ENCODE results near the gene REC8. TPM values are rescaled to one million over a fixed set of nuclear protein-coding genes. Genes with fewer than 3 reads are reported as not detected.

The REC8 gene
- total and polyA plus RNA-seq, 2 of the 13 experiments (the other 11 are each of a cell fraction or from before 2014, with no cell fraction given) = 3.4 to 14.7 TPM

DNA sequence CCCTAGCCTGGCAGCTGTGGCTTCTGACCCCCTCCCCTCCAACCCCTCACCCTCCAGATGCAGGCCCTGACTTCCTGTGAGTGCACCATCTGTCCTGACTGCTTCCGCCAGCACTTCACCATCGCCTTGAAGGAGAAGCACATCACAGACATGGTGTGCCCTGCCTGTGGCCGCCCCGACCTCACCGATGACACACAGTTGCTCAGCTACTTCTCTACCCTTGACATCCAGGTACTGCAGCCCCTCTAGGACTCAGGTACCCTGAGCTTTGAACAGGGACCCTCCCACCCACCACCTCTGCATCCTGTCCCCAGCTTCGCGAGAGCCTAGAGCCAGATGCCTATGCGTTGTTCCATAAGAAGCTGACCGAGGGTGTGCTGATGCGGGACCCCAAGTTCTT is 16.8 kb upstream of the REC8 start (continued):
- TF ChIP-seq, protein P1, sequence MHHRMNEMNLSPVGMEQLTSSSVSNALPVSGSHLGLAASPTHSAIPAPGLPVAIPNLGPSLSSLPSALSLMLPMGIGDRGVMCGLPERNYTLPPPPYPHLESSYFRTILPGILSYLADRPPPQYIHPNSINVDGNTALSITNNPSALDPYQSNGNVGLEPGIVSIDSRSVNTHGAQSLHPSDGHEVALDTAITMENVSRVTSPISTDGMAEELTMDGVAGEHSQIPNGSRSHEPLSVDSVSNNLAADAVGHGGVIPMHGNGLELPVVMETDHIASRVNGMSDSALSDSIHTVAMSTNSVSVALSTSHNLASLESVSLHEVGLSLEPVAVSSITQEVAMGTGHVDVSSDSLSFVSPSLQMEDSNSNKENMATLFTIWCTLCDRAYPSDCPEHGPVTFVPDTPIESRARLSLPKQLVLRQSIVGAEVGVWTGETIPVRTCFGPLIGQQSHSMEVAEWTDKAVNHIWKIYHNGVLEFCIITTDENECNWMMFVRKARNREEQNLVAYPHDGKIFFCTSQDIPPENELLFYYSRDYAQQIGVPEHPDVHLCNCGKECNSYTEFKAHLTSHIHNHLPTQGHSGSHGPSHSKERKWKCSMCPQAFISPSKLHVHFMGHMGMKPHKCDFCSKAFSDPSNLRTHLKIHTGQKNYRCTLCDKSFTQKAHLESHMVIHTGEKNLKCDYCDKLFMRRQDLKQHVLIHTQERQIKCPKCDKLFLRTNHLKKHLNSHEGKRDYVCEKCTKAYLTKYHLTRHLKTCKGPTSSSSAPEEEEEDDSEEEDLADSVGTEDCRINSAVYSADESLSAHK (CRISPR knock-in tag; IDR thresholded peaks at IDR 0.05; ENCODE audit: borderline replicate concordance) = no peak
- TF ChIP-seq KLF9 (CRISPR knock-in tag; IDR thresholded peaks at IDR 0.05; ENCODE audit: low read depth) (no peak), ZNF230 (CRISPR knock-in tag; IDR thresholded peaks at IDR 0.05) (peak; percentile 59; the same call in 1 of the 2 replicates), ZNF512 (CRISPR knock-in tag; IDR thresholded peaks at IDR 0.05) (0 out of 2 replicates have a peak, but pooled peaks have one; percentile 18), IRF2 (CRISPR knock-in tag; IDR thresholded peaks at IDR 0.05) (no peak), GZF1 (CRISPR knock-in tag; IDR thresholded peaks at IDR 0.05) (no peak), ZNF598 (CRISPR knock-in tag; IDR thresholded peaks at IDR 0.05; ENCODE audit: borderline replicate concordance) (no peak), RARG (CRISPR knock-in tag; IDR thresholded peaks at IDR 0.05; ENCODE audit: low read depth) (no peak), ZNF354B (CRISPR knock-in tag; IDR thresholded peaks at IDR 0.05) (no peak), ZNF780A (CRISPR knock-in tag; IDR thresholded peaks at IDR 0.05) (no peak), ZNF850 (CRISPR knock-in tag; conservative IDR thresholded peaks at IDR 0.05) (no peak), DR1 (CRISPR knock-in tag; IDR thresholded peaks at IDR 0.05) (no peak), PAX8 (CRISPR knock-in tag; IDR thresholded peaks at IDR 0.05; ENCODE audit: borderline replicate concordance) (no peak), ATF7 (IDR thresholded peaks at IDR 0.05) (no peak), ATF7 (CRISPR knock-in tag; IDR thresholded peaks at IDR 0.05) (0 out of 2 replicates have a peak, but pooled peaks have one; percentile 60), ETV6 (CRISPR knock-in tag; conservative IDR thresholded peaks at IDR 0.05) (no peak)
- TF ChIP-seq, protein P2, sequence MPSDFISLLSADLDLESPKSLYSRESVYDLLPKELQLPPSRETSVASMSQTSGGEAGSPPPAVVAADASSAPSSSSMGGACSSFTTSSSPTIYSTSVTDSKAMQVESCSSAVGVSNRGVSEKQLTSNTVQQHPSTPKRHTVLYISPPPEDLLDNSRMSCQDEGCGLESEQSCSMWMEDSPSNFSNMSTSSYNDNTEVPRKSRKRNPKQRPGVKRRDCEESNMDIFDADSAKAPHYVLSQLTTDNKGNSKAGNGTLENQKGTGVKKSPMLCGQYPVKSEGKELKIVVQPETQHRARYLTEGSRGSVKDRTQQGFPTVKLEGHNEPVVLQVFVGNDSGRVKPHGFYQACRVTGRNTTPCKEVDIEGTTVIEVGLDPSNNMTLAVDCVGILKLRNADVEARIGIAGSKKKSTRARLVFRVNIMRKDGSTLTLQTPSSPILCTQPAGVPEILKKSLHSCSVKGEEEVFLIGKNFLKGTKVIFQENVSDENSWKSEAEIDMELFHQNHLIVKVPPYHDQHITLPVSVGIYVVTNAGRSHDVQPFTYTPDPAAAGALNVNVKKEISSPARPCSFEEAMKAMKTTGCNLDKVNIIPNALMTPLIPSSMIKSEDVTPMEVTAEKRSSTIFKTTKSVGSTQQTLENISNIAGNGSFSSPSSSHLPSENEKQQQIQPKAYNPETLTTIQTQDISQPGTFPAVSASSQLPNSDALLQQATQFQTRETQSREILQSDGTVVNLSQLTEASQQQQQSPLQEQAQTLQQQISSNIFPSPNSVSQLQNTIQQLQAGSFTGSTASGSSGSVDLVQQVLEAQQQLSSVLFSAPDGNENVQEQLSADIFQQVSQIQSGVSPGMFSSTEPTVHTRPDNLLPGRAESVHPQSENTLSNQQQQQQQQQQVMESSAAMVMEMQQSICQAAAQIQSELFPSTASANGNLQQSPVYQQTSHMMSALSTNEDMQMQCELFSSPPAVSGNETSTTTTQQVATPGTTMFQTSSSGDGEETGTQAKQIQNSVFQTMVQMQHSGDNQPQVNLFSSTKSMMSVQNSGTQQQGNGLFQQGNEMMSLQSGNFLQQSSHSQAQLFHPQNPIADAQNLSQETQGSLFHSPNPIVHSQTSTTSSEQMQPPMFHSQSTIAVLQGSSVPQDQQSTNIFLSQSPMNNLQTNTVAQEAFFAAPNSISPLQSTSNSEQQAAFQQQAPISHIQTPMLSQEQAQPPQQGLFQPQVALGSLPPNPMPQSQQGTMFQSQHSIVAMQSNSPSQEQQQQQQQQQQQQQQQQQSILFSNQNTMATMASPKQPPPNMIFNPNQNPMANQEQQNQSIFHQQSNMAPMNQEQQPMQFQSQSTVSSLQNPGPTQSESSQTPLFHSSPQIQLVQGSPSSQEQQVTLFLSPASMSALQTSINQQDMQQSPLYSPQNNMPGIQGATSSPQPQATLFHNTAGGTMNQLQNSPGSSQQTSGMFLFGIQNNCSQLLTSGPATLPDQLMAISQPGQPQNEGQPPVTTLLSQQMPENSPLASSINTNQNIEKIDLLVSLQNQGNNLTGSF (CRISPR knock-in tag; IDR thresholded peaks at IDR 0.05) = no peak
- TF ChIP-seq, protein P3, sequence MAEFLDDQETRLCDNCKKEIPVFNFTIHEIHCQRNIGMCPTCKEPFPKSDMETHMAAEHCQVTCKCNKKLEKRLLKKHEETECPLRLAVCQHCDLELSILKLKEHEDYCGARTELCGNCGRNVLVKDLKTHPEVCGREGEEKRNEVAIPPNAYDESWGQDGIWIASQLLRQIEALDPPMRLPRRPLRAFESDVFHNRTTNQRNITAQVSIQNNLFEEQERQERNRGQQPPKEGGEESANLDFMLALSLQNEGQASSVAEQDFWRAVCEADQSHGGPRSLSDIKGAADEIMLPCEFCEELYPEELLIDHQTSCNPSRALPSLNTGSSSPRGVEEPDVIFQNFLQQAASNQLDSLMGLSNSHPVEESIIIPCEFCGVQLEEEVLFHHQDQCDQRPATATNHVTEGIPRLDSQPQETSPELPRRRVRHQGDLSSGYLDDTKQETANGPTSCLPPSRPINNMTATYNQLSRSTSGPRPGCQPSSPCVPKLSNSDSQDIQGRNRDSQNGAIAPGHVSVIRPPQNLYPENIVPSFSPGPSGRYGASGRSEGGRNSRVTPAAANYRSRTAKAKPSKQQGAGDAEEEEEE (CRISPR knock-in tag; IDR thresholded peaks at IDR 0.05; ENCODE audit: borderline replicate concordance) = 0 out of 2 replicates have a peak, but pooled peaks have one; percentile 48
- TF ChIP-seq, protein P4, sequence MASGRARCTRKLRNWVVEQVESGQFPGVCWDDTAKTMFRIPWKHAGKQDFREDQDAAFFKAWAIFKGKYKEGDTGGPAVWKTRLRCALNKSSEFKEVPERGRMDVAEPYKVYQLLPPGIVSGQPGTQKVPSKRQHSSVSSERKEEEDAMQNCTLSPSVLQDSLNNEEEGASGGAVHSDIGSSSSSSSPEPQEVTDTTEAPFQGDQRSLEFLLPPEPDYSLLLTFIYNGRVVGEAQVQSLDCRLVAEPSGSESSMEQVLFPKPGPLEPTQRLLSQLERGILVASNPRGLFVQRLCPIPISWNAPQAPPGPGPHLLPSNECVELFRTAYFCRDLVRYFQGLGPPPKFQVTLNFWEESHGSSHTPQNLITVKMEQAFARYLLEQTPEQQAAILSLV (CRISPR knock-in tag; IDR thresholded peaks at IDR 0.05; ENCODE audit: borderline replicate concordance) = peak; percentile 82; the same call in 1 of the 2 replicates

Measured in HepG2 (cell line).